ENCODE data around the gene PARVA.

The PARVA gene

GRCh38 chr11:12433571-12434324 lies 56.4 kb downstream of the PARVA start:
- no peak for DNase-seq

- no peak for DNase-seq
Measured at GRCh38 chr11:12434325-12434654, 56.9 kb downstream of the PARVA start.

- no peak for DNase-seq
Measured at GRCh38 chr11:12435264-12435663, 57.9 kb downstream of the PARVA start.

- DNase-seq: no peak
Measured at GRCh38 chr11:12436266-12436665, 58.9 kb downstream of the PARVA start.

- no peak for DNase-seq
Measured at GRCh38 chr11:12438291-12438690, 60.9 kb downstream of the PARVA start.

- no peak for DNase-seq
Measured at GRCh38 chr11:12439615-12440014, 62.2 kb downstream of the PARVA start.

- DNase-seq: no peak
Measured at GRCh38 chr11:12440565-12440964, 63.2 kb downstream of the PARVA start.

GRCh38 chr11:12441231-12441861 lies 64.0 kb downstream of the PARVA start:
- no peak for DNase-seq

GRCh38 chr11:12444601-12445000 lies 67.2 kb downstream of the PARVA start:
- no peak for DNase-seq

GRCh38 chr11:12445001-12445400 lies 67.6 kb downstream of the PARVA start:
- DNase-seq: no peak

GRCh38 chr11:12446863-12447262 lies 69.5 kb downstream of the PARVA start:
- DNase-seq: no peak

- DNase-seq: no peak
Measured at GRCh38 chr11:12448131-12448939, 71.0 kb downstream of the PARVA start.

GRCh38 chr11:12449961-12450715 lies 72.8 kb downstream of the PARVA start:
- no peak for DNase-seq

- DNase-seq: no peak
Measured at GRCh38 chr11:12451179-12451814, 73.9 kb downstream of the PARVA start.

- no peak for DNase-seq
Measured at GRCh38 chr11:12453243-12453642, 75.9 kb downstream of the PARVA start.

- DNase-seq: no peak
Measured at GRCh38 chr11:12454782-12455181, 77.4 kb downstream of the PARVA start.

- DNase-seq: no peak
Measured at GRCh38 chr11:12455938-12456337, 78.6 kb downstream of the PARVA start.

- DNase-seq: no peak
Measured at GRCh38 chr11:12456651-12457579, 79.5 kb downstream of the PARVA start.

GRCh38 chr11:12458042-12458441 lies 80.7 kb downstream of the PARVA start:
- no peak for DNase-seq

GRCh38 chr11:12459374-12459773 lies 82.0 kb downstream of the PARVA start:
- no peak for DNase-seq

- no peak for DNase-seq
Measured at GRCh38 chr11:12459865-12460444, 82.6 kb downstream of the PARVA start.

Measured in hematopoietic multipotent progenitor cell treated with erythropoietin and hydrocortisone succinate and interleukin-3 and kit ligand, for 4 days (in vitro differentiated cells).